Brain microvascular endothelial cell (primary cell): ENCODE measurements around the gene CCNE1.

Source experiments
- DNase-seq: peaks from one replicate; pipeline ENCODE4 v3.0.0-alpha.2; 2020
- H3K27ac ChIP-seq: fragments of 250-450 bp; sonication (Bioruptor Pico); 2 replicates; pipeline ENCODE4 v1.5.1; 2020; ENCODE audit warnings: mild to moderate bottlenecking, moderate library complexity
- H3K27me3 ChIP-seq: fragments of 250-450 bp; sonication (Bioruptor Pico); replicated peaks from 2 replicates; pipeline ENCODE4 v1.5.1; 2020; ENCODE audit warnings: mild to moderate bottlenecking
- H3K36me3 ChIP-seq: fragments of 250-450 bp; sonication (Bioruptor Pico); replicated peaks from 2 replicates; pipeline ENCODE4 v1.5.1; 2020; ENCODE audit warnings: mild to moderate bottlenecking
- H3K4me3 ChIP-seq: 2 replicates; pipeline ENCODE4 v1.5.1; 2011; ENCODE audit warnings: low read depth, mild to moderate bottlenecking, control low read depth, low read length, moderate library complexity
- in situ Hi-C: cut with HindIII; loops from 2 replicates; pipeline ENCODE4 v1.10.0; 2017; ENCODE audit warnings: low sequenced_read_pairs, low pct_ligation_motif_present
- TF ChIP-seq, protein P1 (sequence below): IDR thresholded peaks from 2 replicates; pipeline ENCODE4 v1.5.1; 2011; ENCODE audit warnings: low read depth, mild to moderate bottlenecking, moderate library complexity, low read length, control low read depth, inconsistent platforms; ENCODE audit errors: missing control alignments

The CCNE1 gene

DNA sequence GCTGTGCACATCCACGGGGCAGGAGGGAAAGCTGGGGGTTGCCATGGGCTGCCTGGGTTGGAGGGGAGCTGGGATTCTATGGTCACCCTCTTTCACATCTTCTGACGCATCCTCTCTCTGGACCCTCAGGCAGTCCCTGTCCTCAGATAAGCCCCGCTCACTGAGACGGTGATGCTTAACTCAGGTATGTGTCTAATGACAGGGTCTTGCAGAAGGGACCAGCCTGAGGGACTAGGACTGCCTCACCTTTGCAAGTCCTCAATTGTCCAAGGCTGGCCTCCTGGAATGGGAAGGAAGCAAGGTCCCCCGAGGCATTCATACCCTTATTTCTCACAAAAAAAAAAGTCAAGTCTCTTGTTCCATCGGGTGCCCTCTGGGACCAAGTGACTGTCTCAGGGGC is 37.7 kb upstream of the CCNE1 start:
- DNase-seq: no peak
- Histone ChIP-seq H3K27me3 (no peaks in the 10 kb centered on the region), H3K36me3 (no peaks in the 10 kb centered on the region), H3K27ac (no peak overlapping the region), H3K4me3 (no peak overlapping the region)
- in situ Hi-C loops: no loop called here
- TF ChIP-seq, protein P1, sequence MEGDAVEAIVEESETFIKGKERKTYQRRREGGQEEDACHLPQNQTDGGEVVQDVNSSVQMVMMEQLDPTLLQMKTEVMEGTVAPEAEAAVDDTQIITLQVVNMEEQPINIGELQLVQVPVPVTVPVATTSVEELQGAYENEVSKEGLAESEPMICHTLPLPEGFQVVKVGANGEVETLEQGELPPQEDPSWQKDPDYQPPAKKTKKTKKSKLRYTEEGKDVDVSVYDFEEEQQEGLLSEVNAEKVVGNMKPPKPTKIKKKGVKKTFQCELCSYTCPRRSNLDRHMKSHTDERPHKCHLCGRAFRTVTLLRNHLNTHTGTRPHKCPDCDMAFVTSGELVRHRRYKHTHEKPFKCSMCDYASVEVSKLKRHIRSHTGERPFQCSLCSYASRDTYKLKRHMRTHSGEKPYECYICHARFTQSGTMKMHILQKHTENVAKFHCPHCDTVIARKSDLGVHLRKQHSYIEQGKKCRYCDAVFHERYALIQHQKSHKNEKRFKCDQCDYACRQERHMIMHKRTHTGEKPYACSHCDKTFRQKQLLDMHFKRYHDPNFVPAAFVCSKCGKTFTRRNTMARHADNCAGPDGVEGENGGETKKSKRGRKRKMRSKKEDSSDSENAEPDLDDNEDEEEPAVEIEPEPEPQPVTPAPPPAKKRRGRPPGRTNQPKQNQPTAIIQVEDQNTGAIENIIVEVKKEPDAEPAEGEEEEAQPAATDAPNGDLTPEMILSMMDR: no peak

- no peak overlapping the region for H3K27ac ChIP-seq
- no peak overlapping the region for H3K4me3 ChIP-seq
- TF ChIP-seq, protein P1: no peak
- no peaks in the 10 kb centered on the region for H3K36me3 ChIP-seq
- H3K27me3 ChIP-seq: no peaks in the 10 kb centered on the region
- no peak for DNase-seq
- in situ Hi-C loops: no loop called here
Measured at GRCh38 chr19:29777781-29778309, 33.9 kb upstream of the CCNE1 start.

GRCh38 chr19:29779921-29780320 is 31.9 kb upstream of the CCNE1 start:
- H3K27me3 ChIP-seq: no peaks in the 10 kb centered on the region
- in situ Hi-C loops: no loop called here
- TF ChIP-seq, protein P1: no peak
- no peak overlapping the region for H3K4me3 ChIP-seq
- no peak for DNase-seq
- H3K36me3 ChIP-seq: no peaks in the 10 kb centered on the region
- no peak overlapping the region for H3K27ac ChIP-seq

GRCh38 chr19:29781386-29782259 is 30.2 kb upstream of the CCNE1 start:
- in situ Hi-C loops: no loop called here
- TF ChIP-seq, protein P1: no peak
- no peak for DNase-seq
- Histone ChIP-seq H3K27me3 (no peaks in the 10 kb centered on the region), H3K27ac (no peak overlapping the region), H3K4me3 (no peak overlapping the region), H3K36me3 (no peaks in the 10 kb centered on the region)

GRCh38 chr19:29782260-29782580 is 29.6 kb upstream of the CCNE1 start:
- TF ChIP-seq, protein P1: no peak
- H3K4me3 ChIP-seq: no peak overlapping the region
- in situ Hi-C loops: no loop called here

More at GRCh38 chr19:29782260-29782580, 29.6 kb upstream of the CCNE1 start:
- no peaks in the 10 kb centered on the region for H3K27me3 ChIP-seq
- H3K36me3 ChIP-seq: no peaks in the 10 kb centered on the region
- DNase-seq: no peak
- H3K27ac ChIP-seq: no peak overlapping the region
